MG63 (cell line): ENCODE measurements around the gene SNX25. TPM values are rescaled to one million over a fixed set of nuclear protein-coding genes. Genes with fewer than 3 reads are reported as not detected.
"Not testable (repeated sequence)": the region's sequence is repeated elsewhere in the genome, so short reads cannot be mapped to it uniquely, and the experiment has no call there.

ENCODE experiments used
- DNase-seq: peaks from one replicate; pipeline ENCODE4 v3.0.0-alpha.2; 2020
- H3K27me3 ChIP-seq: fragments of 250-450 bp; sonication (Bioruptor Pico); 2 replicates; pipeline ENCODE4 v1.5.1; 2020; ENCODE audit warnings: mild to moderate bottlenecking, moderate library complexity
- H3K36me3 ChIP-seq: fragments of 250-450 bp; sonication (Bioruptor Pico); 2 replicates; pipeline ENCODE4 v1.5.1; 2020; ENCODE audit warnings: mild to moderate bottlenecking, moderate library complexity
- H3K4me3 ChIP-seq: fragments of 250-450 bp; sonication (Bioruptor Pico); 2 replicates; pipeline ENCODE4 v1.5.1; 2020; ENCODE audit warnings: mild to moderate bottlenecking, moderate library complexity
- H3K9me3 ChIP-seq: fragments of 250-450 bp; sonication (Bioruptor Pico); 2 replicates; pipeline ENCODE4 v1.5.1; 2020; ENCODE audit warnings: mild to moderate bottlenecking, moderate library complexity
- total RNA-seq: library from RNA; depleted of rRNA; stranded (reverse); fragments of >200 nt; shearing (Covaris generic); gene quantifications from 2 replicates; pipeline ENCODE4 v1.2.3, GENCODE V29; 2014; ENCODE audit warnings: low replicate concordance; rRNA removed

The SNX25 gene
- 8.2 and 9.0 TPM in 2 replicates for total RNA-seq

DNA sequence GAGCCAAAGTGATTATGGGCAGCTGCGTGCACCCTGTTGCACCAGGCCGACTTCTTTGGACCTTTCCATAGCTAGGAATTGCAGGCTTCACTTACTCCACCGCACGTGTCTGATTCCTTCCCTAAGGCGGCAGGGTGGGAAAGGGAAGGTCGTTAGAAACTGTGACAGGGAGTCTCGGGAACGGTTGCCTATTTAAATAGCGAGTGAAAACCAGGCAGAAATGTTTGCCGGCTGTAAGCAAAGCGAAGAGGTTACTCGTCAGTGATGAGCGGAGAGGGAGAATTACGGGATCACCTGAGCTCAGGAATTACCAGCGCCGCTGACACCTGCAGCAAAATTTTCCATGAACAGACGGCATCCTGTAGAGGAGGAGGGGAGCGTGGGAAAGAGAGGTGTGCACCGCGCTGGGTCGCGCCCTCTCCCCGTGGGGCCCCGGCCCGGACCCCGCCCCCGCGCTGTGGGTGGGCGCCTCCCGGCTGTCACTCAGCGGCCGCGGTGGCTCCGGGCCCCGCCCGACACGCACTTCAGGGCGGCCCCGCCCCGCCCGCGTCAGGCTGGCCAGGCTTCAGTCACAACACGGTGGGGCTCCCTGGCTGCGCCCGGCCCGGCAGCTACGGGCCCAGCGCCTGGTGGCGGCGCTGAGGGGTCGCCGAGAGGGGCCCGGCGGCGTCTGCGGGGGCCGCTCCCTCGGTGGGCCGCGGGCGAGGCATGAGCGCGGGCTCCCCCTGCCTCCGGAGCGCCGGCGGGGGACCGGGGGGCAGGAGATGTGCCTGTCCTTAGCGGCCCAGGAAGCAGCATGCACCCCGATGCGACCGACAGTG lies at the start of gene SNX25:
Gene SNX25 (plus strand): TSS at position 568 of the 821 bp plus-strand sequence. CDS start 229 bp downstream, at position 797.
- no peaks in the 10 kb centered on the region for H3K9me3 ChIP-seq
- H3K36me3 ChIP-seq: no peaks in the 10 kb centered on the region
- H3K4me3 ChIP-seq: peak within 1 kb of the TSS; percentile 59
- no peaks in the 10 kb centered on the region for H3K27me3 ChIP-seq
- peak; percentile 79 for DNase-seq

DNA sequence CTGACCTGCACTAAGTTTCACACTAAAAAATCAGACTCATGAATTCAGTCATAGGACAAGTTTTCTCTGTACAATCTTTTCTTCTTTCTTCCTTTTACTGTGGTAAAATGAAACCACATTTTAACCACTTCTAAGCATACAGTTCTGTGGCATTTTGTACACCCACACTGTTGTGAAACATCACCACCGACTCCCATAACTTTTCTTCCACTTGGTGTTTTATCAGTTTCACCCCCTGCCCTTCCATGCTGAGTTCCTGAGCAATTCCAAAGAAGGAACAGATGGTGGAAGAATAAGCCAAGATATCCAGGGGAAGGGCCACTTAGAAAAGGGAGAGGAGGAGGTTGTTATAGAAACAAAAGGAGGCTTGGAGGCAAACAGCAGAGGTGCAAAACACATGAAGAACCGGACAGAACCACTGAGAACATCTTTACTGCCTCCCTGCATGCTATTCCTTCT lies 43.8 kb upstream of the SNX25 start:
- Histone ChIP-seq H3K36me3 (peaks cover 27% of the 10 kb centered on the region), H3K4me3 (no peak overlapping the region), H3K27me3 (no peaks in the 10 kb centered on the region), H3K9me3 (no peaks in the 10 kb centered on the region)
- DNase-seq: no peak

DNA sequence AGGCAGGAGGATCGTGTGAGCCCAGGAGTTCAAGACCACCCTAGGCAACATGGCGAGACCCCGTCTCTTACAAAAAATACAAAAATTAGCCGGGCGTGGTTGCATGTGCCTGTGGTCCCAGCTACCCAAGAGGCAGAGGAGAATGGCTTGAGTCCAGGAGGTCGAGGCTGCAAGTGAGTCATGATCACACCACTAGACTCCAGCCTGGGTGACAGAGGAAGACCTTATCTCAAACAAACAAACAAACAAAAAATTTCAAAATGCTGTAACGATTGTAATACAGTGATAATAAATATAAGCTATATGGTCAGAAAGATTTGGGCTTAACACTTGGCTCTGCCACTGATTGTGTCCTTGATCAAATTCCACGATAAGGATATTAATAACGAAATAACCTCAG lies 42.2 kb upstream of the SNX25 start:
- Histone ChIP-seq H3K9me3 (no peaks in the 10 kb centered on the region), H3K36me3 (peaks cover 25% of the 10 kb centered on the region), H3K27me3 (no peaks in the 10 kb centered on the region), H3K4me3 (no peak overlapping the region)
- peak; percentile 26 for DNase-seq

DNA sequence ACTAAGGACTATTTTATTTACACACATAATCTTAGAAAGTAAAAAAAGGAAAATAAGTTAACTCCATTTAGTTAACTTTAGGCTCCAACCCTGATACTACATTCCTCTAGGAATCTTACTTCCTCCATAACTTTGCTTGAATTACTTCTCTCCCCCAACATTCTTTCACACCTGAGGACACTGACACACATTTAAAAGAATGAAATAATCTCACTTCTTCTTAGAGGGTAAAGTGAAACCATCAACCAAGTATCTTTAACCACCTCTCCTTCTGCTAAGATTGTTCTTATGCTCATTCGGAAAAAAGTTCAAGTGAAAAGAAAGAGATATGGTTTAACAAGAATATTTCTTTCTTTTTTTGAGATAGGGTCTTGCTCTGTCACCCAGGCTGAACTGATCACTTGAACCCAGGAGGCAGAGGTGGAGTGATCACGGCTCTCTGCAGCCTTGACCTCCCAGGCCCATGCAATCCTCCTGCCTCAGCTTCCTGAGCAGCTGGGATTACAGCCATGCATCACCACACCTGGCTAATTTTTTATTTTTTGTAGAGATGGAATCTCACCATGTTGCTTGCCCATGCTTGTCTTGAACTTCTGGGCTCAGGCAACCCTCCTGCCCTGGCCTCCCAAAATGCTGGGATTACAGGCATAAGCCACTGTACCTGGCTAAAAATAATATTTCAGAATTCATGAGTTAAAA lies 37.9 kb upstream of the SNX25 start:
- Histone ChIP-seq H3K4me3 (no peak overlapping the region), H3K36me3 (peaks cover 33% of the 10 kb centered on the region), H3K27me3 (no peaks in the 10 kb centered on the region), H3K9me3 (no peaks in the 10 kb centered on the region)
- DNase-seq: no peak

DNA sequence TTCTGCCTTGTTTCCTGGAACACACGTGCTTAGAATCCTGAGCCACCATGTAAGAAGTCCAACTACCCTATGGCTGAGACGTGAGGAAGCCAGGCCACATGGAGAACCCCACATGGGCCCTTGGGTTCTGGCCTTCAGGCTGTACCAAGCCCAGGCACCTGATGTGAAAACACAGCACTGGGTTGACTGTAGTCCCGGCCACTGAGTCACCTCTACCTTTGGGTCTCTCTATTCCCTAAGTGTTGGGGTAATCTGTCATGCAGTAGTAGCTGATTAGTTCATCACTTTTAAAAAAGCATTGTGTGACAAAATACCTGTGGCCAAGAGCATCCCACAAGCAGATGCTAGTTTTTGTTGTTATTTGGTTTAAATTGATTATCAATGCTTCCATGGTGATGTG lies 29.9 kb upstream of the SNX25 start:
- Histone ChIP-seq H3K36me3 (peaks cover 15% of the 10 kb centered on the region), H3K4me3 (no peak overlapping the region), H3K27me3 (no peaks in the 10 kb centered on the region), H3K9me3 (no peaks in the 10 kb centered on the region)
- DNase-seq: no peak

DNA sequence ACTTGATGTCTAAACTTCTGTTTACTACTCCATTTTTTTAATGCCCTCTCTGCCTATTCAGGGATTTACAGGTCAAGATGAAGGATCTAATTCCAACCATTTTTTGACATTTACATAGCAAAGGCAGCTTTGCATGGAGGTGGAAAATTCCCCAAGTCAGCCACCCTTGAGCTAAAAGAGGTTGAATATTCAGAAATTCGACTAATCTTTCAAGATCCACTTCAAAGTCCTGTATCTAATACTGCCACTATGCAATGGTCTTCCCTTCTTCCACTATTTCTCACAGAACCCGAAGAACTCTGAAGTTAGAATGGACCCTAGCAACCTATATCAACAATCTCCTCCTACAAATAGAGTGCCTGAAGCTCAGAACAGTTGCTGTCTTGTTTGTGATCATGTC lies 27.2 kb upstream of the SNX25 start:
- Histone ChIP-seq H3K27me3 (no peaks in the 10 kb centered on the region), H3K4me3 (no peak overlapping the region), H3K36me3 (peaks cover 4% of the 10 kb centered on the region), H3K9me3 (no peaks in the 10 kb centered on the region)
- DNase-seq: no peak

DNA sequence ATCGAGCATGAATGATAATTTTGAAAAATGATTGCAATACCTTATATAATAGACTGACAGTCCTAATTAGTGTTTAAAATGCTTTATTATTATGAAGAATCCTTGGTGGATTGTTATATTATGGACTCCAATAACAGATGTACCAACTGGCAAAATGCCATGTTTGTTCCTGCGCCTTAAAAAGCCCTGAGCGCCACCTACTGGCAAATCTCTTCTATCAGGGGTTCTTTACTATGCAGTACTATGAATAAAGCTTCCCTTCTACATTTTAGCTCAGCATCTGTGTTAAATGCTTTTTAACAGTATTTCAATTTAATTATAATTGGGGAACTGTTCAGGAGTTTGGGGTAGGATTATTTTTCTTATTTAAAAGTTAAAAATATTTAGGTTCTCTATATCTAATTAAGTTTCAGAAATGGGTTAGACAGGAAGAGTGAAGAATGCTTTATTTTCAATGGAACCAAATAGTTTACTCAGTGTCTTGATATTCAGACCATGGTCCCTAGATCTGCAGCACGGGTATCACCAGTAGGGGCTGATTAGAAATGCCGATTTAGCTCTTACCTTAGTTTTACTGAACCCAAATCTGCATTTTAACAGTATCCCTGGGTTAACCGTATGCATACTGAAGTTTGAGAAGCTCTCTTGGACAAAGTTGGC lies 25.6 kb upstream of the SNX25 start:
- Histone ChIP-seq H3K9me3 (no peaks in the 10 kb centered on the region), H3K4me3 (no peak overlapping the region), H3K36me3 (peaks cover 4% of the 10 kb centered on the region), H3K27me3 (no peaks in the 10 kb centered on the region)
- peak; percentile 50 for DNase-seq

DNA sequence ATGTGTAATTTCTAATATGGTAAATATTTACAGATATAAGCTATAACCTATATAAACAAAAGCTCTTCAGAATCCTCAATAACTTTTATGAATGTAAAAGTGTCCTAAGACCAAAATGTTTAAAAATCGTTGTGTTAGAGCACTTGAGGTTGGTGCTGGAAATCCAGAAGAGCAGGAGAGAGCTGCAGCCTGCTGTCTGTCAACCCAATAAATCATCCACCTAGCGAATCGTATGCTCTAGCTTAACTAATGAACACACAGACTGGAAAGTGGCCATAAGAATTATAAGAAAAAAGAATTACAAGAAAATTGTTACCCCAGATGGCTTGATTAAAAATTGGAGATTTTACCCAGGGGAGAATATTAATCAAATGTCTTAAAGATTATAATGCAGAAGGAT lies 22.6 kb upstream of the SNX25 start:
- no peak for DNase-seq
- H3K4me3 ChIP-seq: no peak overlapping the region
- peaks cover 17% of the 10 kb centered on the region for H3K36me3 ChIP-seq

DNA sequence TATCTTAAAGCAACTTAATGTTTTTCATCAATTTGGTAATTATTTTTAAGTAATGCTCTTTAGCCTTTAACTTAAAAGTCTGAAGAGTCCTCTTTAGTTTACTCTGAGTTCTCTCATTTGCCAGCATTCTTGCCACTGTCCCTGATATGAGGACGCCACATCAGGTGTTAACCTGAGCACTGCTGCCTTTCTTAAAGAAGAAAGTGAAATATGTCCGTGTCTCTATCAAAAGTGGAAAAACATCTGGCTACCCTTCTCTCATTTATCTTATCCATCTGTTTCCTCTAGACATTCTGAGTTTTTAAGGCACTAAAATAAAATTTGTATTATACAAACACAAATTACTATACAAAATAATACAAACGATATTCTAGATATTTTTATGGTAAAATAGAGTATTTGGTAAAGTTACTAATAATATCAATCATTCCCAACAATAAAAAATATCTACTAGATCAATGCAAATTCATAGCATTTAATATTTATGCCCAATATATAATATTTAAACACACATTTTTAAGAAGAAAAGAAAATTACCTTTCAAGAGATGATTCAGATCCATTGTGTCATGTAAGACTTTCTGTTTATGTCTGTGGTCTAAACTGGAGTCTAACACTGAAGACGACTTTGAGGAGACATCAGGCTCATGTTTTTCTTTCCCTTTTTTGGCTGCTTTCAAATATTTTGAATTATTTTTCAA lies 19.6 kb upstream of the SNX25 start:
- DNase-seq: no peak
- Histone ChIP-seq H3K36me3 (peaks cover 14% of the 10 kb centered on the region), H3K27me3 (no peaks in the 10 kb centered on the region), H3K4me3 (no peak overlapping the region), H3K9me3 (no peaks in the 10 kb centered on the region)

More for the DNA sequence above, 22.6 kb upstream of the SNX25 start:
- H3K9me3 ChIP-seq: no peaks in the 10 kb centered on the region
- no peaks in the 10 kb centered on the region for H3K27me3 ChIP-seq

DNA sequence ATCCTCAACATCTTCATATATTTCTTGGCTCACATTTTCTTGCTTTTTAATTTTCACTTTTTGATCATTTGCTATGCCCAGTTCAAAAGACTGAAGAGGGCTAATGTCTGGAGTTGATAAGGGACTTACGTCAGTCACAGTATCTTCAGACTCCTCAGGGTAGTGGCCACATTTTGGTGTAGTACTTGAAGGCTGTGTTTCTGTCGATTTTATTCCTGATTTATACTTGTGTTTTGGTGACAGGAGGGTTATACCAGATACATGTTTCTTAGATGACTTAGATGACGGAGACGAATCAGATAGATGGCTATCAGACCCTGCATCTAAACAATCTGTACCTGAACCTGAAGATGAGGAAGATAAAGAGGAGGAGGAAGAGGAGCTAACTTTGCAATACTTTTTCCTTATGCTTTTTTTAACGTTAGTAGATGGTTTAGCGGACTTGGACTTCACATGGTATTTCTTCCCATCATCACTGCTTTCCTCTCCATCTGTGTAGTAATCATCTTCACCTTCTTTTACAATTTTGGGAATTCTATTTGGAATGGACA lies 19.0 kb upstream of the SNX25 start:
- Histone ChIP-seq H3K36me3 (peaks cover 14% of the 10 kb centered on the region), H3K4me3 (no peak overlapping the region), H3K27me3 (no peaks in the 10 kb centered on the region), H3K9me3 (no peaks in the 10 kb centered on the region)
- DNase-seq: no peak

DNA sequence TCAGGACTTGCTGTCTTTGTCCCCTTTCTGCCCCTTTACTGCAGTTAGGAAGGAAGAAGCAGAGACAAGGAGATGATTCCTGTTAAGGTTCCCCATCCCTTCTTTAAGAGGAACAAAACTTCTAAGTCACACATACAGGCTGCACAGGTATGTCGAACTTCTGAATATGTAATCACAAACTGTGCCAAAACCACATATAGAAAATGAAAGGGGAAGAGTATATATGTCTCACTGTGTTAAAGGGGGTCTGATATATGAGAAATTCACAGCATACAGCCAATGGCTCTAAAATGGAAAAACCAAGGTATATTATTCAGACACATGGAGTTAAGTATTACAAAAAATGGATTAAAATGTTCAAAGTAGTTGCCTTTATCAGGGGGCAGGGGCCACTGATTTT lies 17.3 kb upstream of the SNX25 start:
- no peaks in the 10 kb centered on the region for H3K27me3 ChIP-seq
- no peaks in the 10 kb centered on the region for H3K9me3 ChIP-seq
- peaks cover 14% of the 10 kb centered on the region for H3K36me3 ChIP-seq
- no peak for DNase-seq
- no peak overlapping the region for H3K4me3 ChIP-seq

DNA sequence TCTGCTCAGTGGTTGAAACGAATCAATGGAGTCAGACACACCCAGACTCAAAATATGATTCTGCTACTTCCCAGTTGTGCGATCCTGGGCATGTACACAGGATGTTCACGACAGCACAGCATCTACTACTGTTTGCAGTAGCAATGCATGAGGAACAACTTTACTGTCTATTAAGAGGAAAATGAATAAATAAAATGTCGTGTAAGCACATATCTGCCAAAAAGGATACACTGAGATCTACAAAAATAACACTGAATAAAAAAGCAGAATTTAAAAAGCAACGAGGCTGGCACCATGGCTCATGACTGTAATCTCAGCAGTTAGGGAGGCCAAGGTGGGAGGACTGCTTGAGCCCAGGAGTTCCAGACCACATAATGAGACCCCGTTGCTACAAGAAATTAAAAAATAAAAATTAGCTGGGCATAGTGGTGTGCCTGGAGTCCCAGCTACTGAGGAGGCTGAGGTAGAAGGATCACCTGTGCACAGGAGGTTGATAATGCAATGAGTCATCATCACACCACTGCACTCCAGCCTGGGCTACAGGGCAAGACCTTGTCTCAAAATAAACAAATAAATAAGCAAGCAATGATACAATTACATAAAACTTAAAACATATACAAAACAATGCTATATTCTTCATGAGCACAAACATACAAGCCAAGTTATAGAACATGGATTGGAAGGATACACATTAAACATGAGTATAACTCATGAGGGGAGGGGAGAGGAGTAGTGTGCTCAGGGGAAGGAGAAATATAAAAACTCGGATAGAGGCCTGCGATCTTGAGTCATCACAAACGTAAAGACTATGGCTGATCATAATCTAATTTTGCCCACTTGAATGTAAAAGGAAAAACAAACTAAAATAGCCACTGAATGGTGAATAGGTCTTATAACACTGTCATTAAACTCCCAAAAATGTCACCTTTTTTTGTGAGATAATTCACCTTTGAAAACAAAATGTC lies 14.2 kb upstream of the SNX25 start:
- Histone ChIP-seq H3K9me3 (no peaks in the 10 kb centered on the region), H3K4me3 (no peak overlapping the region), H3K27me3 (no peaks in the 10 kb centered on the region), H3K36me3 (peaks cover 8% of the 10 kb centered on the region)
- DNase-seq: no peak

DNA sequence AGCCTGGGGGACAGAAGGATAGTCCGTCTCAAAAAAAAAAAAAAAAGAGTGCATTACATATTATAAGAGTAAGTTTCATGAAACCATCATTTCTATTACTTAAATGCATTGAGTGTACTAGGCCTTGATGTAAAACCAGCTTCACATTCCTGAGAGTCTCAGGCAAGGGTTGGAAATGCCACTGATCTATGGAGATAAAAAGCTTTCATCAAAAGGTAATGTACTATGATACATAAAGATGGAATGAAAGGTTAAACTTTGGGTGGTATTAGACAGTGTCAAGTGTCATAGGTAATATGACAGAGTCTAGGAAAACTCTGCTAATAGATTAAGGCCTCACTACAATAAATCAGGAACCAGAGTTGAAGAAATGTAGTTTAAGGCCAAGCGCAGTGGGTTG lies 13.0 kb upstream of the SNX25 start:
- Histone ChIP-seq H3K4me3 (no peak overlapping the region), H3K9me3 (no peaks in the 10 kb centered on the region), H3K36me3 (peaks cover 7% of the 10 kb centered on the region), H3K27me3 (no peaks in the 10 kb centered on the region)
- no peak for DNase-seq

DNA sequence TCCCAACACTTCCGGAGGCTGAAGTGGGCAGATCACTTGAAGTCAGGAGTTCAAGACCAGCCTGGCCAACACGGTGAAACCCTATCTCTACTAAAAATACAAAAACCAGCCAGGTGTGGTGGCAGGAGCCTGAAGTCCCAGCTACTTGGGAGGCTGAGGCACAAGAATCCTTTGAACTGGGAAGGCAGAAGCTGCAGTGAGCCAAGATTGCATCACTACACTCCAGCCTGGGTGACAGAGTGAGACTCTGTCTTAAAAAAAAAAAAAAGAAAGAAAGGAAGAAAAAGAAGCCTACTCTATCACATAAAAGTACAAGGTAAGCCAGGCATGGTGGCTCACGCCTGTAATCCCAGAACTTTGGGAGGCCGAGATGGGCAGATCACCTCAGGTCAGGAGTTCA lies 11.2 kb upstream of the SNX25 start:
- not testable (repeated sequence) for DNase-seq, H3K36me3 ChIP-seq

More for the DNA sequence above, 11.2 kb upstream of the SNX25 start:
- not testable (repeated sequence) for H3K27me3 ChIP-seq, H3K4me3 ChIP-seq, H3K9me3 ChIP-seq
